Measurements from ENCODE around the gene IRF8.
"Not testable (repeated sequence)": the region's sequence is repeated elsewhere in the genome, so short reads cannot be mapped to it uniquely, and the experiment has no call there.

Gene IRF8

GRCh38 chr16:85891033-85891775 lies 7.8 kb upstream of the IRF8 start:
- DNase-seq (ENCODE audit: insufficient read length, low spot score) (no peak), FAIRE-seq (no peak)

- no peak for DNase-seq (ENCODE audit: insufficient read length, low spot score)
- no peak for FAIRE-seq
Observed at GRCh38 chr16:85891776-85892166, 7.2 kb upstream of the IRF8 start.

DNA sequence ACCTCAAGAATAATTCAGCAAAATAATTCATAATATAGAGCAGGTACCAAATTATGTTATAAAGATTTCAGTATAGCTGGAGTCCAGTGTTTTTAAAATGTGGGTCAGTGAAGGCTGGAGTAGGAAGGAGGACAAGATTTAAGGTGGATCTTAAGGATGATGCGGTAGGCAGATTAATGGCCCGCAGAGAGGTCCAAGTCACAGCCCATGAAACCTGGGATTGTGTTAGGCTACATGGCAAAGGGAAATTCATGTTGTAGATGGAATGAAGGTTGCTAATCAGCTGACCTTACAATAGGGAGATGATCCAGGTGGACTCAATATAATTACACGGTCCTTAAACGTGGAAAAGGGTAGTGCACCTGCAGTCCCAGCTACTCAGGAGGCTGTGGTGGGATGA lies 6.2 kb upstream of the IRF8 start:
- no peak for DNase-seq (ENCODE audit: insufficient read length, low spot score)
- no peak for FAIRE-seq

DNA sequence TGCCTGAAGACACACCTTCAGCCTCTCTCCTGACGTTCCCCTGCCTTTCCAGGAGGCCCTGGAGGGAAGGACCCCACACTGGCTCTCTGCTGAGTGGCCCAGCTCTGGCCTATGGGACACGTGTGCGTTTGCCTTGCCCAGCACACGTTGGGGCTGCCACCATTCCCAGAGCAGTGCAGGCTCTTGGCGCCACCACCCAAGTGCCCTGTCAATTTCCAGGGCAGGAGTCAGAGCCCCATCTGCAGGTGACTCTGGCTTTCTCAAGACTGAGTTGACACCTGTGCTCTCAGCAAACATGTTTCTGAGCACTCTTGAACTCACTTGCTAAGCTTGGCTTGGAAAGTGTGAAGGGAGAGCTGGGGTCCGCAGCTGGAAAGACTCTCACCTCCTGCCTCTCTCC lies 4.7 kb upstream of the IRF8 start:
- FAIRE-seq, result no peak
- DNase-seq (ENCODE audit: insufficient read length, low spot score), result no peak

GRCh38 chr16:85897382-85897781 lies 1.6 kb upstream of the IRF8 start:
- FAIRE-seq (no peak), DNase-seq (ENCODE audit: insufficient read length, low spot score) (no peak)

DNA sequence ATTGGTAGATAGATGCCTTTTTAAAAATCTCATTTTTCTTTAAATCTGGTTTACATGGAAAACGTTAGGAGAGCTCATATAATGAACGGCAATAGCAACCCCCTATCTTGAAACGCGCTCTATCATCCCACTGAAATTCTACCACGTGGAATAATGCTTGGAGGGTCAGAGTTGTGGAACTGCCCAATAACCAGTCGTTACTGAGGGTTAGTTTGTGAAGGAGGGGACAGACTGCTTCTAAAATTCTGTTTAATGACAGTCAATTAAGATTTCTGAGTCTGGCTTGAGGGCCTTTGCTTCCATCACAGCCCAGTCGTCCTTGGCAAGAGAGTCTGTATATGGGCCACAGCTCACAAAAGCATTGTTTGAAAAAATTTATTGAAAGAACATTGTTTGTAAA lies 482 bp downstream of the IRF8 start:
- no peak for DNase-seq (ENCODE audit: insufficient read length, low spot score)
- FAIRE-seq, result no peak

- FAIRE-seq, result no peak
- DNase-seq (ENCODE audit: insufficient read length, low spot score), result no peak
Observed at GRCh38 chr16:85900027-85900792, 1.2 kb downstream of the IRF8 start.

DNA sequence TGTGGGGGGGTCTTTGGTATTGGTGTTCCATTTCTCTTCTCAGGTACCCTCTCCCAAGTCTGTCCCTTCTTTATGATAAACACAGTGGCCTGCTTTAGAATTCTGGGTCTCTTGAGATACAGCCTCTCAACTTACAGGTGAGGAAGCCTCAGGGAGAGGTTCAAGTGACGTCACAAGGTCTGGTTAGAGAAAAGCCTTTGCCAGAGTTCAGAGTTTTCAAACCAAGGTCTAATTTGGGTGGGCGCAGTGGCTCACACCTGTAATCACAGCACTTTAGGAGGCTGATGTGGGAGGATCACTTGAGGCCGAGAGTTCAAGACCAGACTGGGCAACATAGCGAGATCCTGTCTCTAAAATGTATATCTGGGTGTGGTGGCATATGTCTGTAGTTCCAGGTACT lies 2.1 kb downstream of the IRF8 start:
- FAIRE-seq (no peak), DNase-seq (ENCODE audit: insufficient read length, low spot score) (no peak)

GRCh38 chr16:85901773-85902365 lies 2.9 kb downstream of the IRF8 start:
- DNase-seq (ENCODE audit: insufficient read length, low spot score) (no peak), FAIRE-seq (no peak)

DNA sequence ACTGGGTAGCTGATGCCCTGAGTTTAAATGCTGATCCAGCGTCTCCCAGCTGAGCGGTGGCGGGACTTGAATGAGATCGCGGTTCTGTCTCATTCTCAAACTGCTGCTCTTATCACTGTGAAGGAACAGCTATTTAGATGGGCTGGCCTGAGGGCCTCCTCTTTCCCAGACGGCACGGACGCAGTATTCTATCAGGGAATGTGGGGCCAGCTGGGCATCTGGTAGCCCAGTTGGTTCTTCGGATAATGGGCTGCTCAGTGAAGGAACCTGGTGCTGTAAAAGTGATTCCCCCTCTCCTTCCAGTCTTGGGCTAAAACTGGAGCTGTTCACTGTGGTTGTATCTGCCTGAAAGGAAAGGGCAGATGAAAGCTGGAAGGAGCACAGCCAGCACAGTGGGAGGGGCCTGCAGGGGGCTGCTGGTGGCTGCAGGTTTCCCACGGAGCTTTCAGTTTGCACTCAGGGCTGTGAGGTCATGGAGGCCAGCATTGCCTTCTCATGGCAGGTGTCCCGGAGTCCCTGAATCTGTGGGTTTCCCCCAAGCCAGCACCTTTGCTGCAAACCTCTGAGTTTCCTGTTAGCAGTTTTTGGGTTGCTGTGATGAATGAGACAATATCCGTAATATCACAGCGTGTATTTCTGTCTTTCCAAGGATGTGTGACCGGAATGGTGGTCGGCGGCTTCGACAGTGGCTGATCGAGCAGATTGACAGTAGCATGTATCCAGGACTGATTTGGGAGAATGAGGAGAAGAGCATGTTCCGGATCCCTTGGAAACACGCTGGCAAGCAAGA lies 3.6 kb downstream of the IRF8 start:
- no peak for FAIRE-seq

GRCh38 chr16:85903559-85903958 lies 4.6 kb downstream of the IRF8 start:
- FAIRE-seq, result no peak
- no peak for DNase-seq (ENCODE audit: insufficient read length, low spot score)

More for the DNA sequence above, 3.6 kb downstream of the IRF8 start:
- no peak for DNase-seq (ENCODE audit: insufficient read length, low spot score)

DNA sequence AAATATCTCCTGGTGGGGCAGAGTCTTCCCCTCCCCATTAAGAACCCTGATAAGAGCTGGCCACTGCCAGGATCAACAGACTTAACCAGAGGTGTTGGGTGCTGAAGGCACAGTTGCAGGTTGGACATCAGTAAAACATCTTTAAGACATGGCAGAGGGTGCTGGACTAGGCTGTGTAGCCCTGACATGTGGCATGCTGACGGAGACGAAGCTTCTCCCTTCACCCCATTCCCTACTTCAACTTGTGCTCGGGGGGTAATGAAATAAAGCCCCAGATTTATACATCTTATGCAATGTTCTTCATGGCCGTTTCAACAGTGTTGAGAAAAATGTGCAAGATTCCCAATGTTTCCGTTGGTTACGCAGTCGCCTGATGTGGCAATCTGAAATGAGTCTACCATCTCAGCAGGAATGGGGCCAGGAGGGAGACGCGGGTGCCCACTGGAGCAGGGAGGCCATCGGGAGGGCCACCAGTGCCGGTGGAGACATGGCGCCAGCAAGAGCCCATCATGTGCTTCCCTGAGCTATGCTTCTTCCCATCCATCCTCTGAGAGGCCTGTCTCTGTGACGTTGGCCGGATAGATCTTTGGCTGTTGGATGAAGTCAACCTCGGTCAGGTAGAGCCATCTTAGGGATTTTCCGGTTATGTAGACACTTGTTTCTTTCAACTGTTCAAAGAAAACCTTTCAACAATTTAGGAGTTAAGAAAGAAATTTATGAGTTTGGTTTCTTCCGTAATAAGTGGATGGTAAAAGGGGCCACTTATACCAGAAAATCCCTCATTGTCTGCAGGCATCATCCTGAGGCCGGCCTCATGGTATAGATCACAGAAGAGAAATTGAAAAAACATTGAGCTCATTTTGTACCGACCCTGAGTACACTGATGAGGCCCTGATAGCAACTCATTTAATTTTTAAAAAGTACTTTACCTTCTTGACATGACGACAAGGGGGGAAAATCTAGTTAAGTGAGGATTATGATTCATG lies 6.4 kb downstream of the IRF8 start:
- no peak for FAIRE-seq
- DNase-seq (ENCODE audit: insufficient read length, low spot score), result no peak

DNA sequence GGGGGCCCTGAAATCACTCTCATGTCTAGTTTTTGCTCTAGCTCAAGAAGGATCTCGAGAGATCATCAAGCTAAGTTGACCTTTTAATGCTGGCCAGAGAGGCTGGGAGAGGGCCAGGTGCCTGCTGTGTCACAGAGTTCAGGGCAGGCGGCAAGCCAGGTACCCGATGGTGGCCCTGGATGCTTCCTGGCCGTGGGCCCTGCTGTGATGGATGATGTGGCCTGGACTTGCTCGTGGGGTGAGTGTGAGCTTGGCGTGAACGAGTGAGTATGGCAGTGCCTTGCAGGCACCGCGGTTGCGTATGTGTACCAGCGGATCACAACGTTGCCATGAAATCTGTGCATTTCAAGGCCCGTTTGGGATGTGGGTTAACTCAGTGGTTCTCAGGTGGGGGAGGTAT lies 7.4 kb downstream of the IRF8 start:
- DNase-seq (ENCODE audit: insufficient read length, low spot score), result no peak

GRCh38 chr16:85907231-85907630 lies 8.3 kb downstream of the IRF8 start:
- DNase-seq (ENCODE audit: insufficient read length, low spot score); FAIRE-seq: not testable (repeated sequence)

More for the DNA sequence above, 7.4 kb downstream of the IRF8 start:
- FAIRE-seq, result no peak

- DNase-seq (ENCODE audit: insufficient read length, low spot score) (no peak), FAIRE-seq (no peak)
Observed at GRCh38 chr16:85908444-85908843, 9.5 kb downstream of the IRF8 start.

GRCh38 chr16:85908889-85909589 lies 10.1 kb downstream of the IRF8 start:
- no peak for FAIRE-seq

GRCh38 chr16:85909932-85910853 lies 11.2 kb downstream of the IRF8 start:
- FAIRE-seq, result no peak
- DNase-seq (ENCODE audit: insufficient read length, low spot score), result no peak

More at GRCh38 chr16:85908889-85909589, 10.1 kb downstream of the IRF8 start:
- DNase-seq (ENCODE audit: insufficient read length, low spot score), result no peak

DNA sequence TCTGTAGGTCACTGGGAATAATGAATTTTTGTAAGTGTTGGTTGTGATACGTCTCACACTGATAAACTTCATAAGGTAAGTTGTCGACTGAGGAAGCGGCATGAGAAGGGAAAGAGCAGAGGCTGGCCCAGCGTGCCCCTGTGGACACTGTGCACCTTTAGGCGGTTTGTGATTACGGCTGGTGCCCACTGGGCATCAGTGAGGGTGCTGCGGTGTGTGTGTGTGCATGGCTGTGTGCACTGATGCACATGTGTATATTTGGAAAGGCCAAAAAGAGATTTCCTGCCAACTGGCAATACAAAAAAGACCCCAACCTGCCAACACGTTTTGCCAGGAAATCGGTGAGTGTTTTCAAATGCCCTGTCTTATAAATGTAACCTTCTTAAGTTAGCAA lies 11.9 kb downstream of the IRF8 start:
- DNase-seq (ENCODE audit: insufficient read length, low spot score), result no peak
- no peak for FAIRE-seq
